HEK293T (cell line): Measurements from ENCODE around the gene SMARCD2.

Source experiments
- ARNT ChIP-seq: fragments of 450-650 bp; IDR thresholded peaks from 2 replicates; pipeline ENCODE4 v1.6.1; 2017; ENCODE audit warnings: mild to moderate bottlenecking
- BHLHE40 ChIP-seq: fragments of 450-650 bp; IDR thresholded peaks from 2 replicates; pipeline ENCODE4 v1.6.1; 2016; ENCODE audit warnings: mild to moderate bottlenecking, moderate library complexity, borderline replicate concordance
- CTBP1 ChIP-seq: fragments of 450-650 bp; IDR thresholded peaks from 2 replicates; pipeline ENCODE4 v1.6.1; 2016; ENCODE audit warnings: borderline replicate concordance
- FOXA1 ChIP-seq: fragments of 450-650 bp; IDR thresholded peaks from 2 replicates; pipeline ENCODE4 v1.6.1; 2016; ENCODE audit warnings: mild to moderate bottlenecking
- FOXK2 ChIP-seq: fragments of 450-650 bp; IDR thresholded peaks from 2 replicates; pipeline ENCODE4 v1.6.1; 2016; ENCODE audit warnings: mild to moderate bottlenecking
- L3MBTL2 ChIP-seq: fragments of 450-650 bp; conservative IDR thresholded peaks from 2 replicates; pipeline ENCODE4 v1.6.1; 2016; ENCODE audit warnings: mild to moderate bottlenecking
- LEF1 ChIP-seq: fragments of 450-650 bp; IDR thresholded peaks from 2 replicates; pipeline ENCODE4 v1.6.1; 2017; ENCODE audit warnings: mild to moderate bottlenecking, borderline replicate concordance
- TARDBP ChIP-seq: fragments of 450-650 bp; IDR thresholded peaks from 2 replicates; pipeline ENCODE4 v1.6.1; 2016

DNA sequence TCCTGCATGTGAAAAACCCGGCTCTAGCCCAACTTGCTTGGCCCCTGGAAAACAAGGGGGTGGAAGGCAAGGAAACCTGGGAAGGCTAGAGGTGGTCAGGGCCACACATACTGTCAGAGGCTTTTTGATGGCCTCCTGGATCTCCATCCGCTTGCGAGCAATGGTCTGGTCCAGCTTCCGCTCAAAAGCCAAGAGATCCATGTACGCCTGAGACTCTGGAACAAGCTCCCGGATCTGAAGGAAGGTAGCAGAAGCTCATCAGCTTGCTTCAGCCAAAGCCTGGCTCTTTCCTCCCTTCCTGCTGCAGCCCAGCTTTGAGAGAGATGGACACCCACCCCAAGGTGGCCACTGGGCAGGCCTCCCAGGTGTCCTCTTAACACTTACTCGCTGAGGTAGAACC is 5.7 kb downstream of the SMARCD2 start:
- TF ChIP-seq TARDBP, result no peak
- TF ChIP-seq LEF1, result no peak
- TF ChIP-seq FOXA1, result no peak
- no peak for TF ChIP-seq BHLHE40
- no peak for TF ChIP-seq FOXK2
- TF ChIP-seq ARNT, result no peak
- no peak for TF ChIP-seq L3MBTL2
- TF ChIP-seq CTBP1, result no peak
